A673 (cell line): Measurements from ENCODE around the gene KCTD8.

ENCODE experiments used
- CTCF ChIP-seq: fragments of 300-800, 200-600 bp; sonication (generic); conservative IDR thresholded peaks from 2 replicates; pipeline ENCODE4 v1.5.1; 2017; ENCODE audit warnings: low read depth, mild to moderate bottlenecking, antibody characterized with exemption, low read length, moderate library complexity, mixed read lengths
- EZH2 ChIP-seq: fragments of 200-600 bp; sonication (generic); IDR thresholded peaks from 2 replicates; pipeline ENCODE4 v1.6.1; 2017; ENCODE audit warnings: borderline replicate concordance, low read depth, mild to moderate bottlenecking, mixed read lengths, antibody characterized with exemption, low read length; ENCODE audit not compliant: poor library complexity, severe bottlenecking

DNA sequence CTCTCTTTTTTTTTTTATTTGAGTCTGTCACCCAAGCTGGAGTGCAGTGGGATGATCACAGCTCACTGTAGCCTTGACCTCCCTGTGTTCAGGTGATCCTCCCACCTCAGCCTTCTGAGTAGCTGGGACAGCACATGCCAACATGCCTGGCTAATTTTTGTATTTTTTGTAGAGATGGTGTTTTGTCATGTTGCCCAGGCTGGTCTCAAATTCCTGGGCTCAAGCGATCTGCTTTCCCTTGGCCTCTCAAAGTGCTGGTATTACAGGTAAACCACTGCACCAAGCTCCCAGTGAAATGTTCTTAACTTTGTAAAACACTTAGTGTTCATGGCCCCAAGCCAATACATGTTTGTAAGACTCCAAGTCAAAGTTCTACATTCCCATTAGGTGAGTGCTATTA is 316.1 kb downstream of the KCTD8 start:
- TF ChIP-seq CTCF, result no peak
- no peak for TF ChIP-seq EZH2
